Breast epithelium (tissue), 3 donors: Measurements from ENCODE around the gene IL27RA.

Experiments used
- POLR2A ChIP-seq: fragments of 450-650 bp; IDR thresholded peaks from one replicate; pipeline ENCODE4 v1.6.1; 2016; ENCODE audit warnings: antibody characterized with exemption, mild to moderate bottlenecking, moderate library complexity
- TF ChIP-seq, protein P1 (sequence below), 3 donors: fragments of 450-650 bp; IDR thresholded peaks; one replicate each; pipeline ENCODE4 v1.5.1; 2016 to 2017; ENCODE audit warnings: antibody characterized with exemption in 3 of 3, mild to moderate bottlenecking in 3 of 3, moderate library complexity in 3 of 3

DNA sequence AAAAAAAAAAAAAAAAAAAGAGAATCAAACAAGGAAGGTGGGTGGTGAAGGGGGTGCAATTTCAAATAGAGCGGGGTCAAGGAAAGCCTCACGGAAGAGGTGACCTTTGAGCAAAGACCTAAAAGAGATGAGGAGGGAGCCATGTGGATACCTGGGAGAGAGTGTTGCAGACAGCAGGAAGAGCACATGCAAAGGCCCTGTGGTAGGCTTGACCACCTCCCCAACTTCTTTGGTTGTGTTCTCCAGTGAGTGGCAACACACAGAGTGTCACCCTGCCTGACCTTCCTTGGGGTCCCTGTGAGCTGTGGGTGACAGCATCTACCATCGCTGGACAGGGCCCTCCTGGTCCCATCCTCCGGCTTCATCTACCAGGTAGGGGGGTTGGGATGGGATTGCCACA lies 18.9 kb downstream of the IL27RA start:
- no peak for TF ChIP-seq POLR2A
- TF ChIP-seq, protein P1, sequence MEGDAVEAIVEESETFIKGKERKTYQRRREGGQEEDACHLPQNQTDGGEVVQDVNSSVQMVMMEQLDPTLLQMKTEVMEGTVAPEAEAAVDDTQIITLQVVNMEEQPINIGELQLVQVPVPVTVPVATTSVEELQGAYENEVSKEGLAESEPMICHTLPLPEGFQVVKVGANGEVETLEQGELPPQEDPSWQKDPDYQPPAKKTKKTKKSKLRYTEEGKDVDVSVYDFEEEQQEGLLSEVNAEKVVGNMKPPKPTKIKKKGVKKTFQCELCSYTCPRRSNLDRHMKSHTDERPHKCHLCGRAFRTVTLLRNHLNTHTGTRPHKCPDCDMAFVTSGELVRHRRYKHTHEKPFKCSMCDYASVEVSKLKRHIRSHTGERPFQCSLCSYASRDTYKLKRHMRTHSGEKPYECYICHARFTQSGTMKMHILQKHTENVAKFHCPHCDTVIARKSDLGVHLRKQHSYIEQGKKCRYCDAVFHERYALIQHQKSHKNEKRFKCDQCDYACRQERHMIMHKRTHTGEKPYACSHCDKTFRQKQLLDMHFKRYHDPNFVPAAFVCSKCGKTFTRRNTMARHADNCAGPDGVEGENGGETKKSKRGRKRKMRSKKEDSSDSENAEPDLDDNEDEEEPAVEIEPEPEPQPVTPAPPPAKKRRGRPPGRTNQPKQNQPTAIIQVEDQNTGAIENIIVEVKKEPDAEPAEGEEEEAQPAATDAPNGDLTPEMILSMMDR (IDR thresholded peaks at IDR 0.05): no peak
